Activated CD4-positive, alpha-beta T cell treated with anti-CD3 and anti-CD28 coated beads, Interleukin-2, amount 50 U/mL, for 48 hours (primary cell): ENCODE data around the gene PSMD11.
A peak's percentile ranks its signal among the peaks of the same experiment; 100 is the strongest.
"Not testable (repeated sequence)": the region's sequence is repeated elsewhere in the genome, so short reads cannot be mapped to it uniquely, and the experiment has no call there.

Experiments used
- DNase-seq, 2 experiments: peaks; one replicate each; pipeline ENCODE4 v3.0.0-alpha.2; 2020

Gene PSMD11

DNA sequence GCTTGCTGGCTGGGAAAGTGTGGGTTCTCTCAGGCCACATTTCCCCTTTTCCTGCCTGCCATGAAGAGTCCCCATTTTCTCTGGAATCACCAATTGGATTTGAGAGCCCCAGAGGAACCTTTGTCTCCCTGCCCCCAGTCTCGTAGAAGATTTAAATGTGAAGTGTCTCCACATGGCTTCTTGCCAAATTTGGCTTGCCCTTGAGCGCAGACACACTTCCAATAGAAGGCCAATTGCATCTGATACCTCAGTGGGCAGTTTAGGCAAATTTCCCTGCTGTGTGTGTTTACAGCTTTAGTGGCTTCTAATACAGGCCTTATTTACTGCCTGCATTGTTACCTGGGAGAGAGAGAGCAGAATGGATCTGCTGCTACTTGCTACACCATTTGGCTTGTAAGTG is 72.1 kb downstream of the PSMD11 start:
- no peak for DNase-seq

GRCh38 chr17:32516940-32517701 is 72.8 kb downstream of the PSMD11 start:
- no peak for DNase-seq

DNA sequence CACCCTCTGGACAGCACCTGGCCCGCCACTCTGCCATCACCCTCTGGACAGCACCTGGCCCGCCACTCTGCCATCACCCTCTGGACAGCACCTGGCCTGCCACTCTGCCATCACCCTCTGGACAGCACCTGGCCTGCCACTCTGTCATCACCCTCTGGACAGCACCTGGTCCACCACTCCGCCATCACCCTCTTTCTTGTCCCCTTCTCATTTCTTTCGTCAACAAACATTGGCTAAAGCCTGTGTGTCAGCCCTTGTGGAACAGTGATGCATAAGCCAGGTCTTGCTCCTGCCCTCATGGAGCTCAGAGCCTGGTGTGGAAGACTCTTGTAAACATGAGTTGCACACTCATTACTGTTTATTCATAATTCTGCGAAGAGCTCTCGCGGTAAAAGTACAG is 73.7 kb downstream of the PSMD11 start:
- no peak for DNase-seq

DNA sequence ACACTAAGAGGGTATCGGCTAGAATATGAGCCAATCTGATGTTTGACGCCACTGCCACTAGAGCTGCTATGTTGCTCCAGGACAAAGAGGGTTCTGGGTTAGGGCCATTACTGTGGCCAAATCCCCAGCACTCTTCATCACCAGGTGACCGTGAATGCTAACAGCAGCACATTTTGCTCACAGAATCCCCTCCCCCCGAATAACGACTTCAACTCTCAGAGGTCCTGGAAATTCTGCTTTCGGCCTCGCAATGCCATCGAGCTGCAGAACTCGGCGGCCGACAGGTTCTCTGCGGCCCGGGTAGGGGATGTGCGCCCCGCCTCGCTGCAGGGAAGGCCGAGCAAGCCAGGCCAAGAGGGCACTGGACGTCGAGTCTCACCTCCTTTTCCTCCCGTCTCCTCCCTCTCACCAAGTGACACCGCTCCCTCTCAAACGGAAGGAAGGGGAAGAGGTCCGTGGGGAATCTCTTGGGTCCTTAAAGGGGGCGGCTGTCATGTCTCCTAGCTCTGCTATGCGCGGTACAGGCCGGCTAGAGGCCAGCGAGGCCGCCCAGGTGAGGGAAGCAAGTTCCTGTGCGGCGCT is 74.4 kb downstream of the PSMD11 start:
- no peak for DNase-seq

DNA sequence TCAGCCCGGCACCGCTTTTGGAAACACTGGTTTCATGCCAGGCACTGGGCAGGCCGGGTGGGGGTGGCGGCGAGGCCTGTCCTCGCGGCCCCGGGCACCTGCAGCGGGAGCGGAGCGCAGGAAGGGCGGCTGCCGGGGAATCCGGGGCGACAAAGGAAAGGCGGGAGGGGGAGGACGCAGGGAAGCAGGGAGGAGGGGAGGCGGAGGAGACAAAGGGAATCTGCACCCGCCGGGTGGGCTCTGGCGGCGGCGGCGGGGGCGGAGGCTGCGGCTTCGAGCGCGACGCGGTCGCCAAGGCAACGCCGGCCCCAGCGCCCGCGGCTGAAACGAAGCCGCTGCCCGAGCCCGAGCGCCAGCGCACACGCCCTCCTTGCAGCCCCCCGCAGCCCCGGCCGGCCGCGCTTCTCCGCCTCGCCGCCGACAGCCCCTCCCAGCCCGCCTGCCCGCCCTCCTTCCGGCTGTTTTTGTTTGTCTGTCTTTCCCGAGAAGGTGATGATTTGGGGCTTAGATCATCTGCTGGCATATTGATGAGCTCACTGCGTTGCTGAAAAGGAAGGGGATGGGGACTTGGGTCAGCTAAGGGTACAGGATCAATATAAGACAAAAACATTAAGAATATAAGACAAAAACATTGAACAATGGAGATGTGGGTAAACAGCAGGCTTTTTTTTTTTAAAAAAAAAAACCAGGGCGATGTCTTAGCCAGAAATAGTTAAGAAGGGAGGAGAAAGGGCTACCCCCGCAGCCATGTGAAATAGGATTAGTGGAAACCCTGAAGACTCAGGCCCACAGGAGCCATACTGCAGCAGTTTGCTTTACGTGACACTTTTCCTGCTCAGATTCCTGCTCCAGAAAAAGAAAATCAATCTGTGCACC is 75.2 kb downstream of the PSMD11 start:
- DNase-seq: peak; percentile 75 to 78

DNA sequence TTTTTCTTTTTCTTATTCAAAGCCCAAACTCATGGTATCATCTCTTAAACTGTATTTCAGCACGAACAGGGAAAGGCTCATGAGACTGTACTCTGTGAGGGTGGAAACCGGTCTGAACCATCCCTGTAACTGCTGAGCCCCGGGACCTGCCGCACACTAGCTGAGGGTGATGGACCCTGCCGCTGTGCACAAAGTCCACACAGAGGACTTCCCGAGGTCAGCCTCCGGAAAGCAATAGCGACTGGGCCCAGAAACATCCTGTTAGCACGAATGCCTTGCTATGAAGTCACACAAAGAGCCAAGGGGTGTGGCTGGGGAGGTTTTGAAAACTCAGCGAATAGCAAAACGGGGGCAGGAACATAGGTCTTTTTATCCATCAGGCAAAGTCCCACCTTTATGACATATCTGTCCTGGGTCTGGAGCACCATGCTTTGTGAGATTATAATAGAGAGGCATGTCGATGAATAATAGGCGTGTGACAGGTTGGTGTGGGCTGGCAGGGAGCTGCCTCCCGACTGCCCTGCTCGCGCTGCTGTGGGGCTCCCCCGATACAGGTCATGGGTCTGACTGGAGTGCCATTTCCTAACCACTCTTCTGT is 75.9 kb downstream of the PSMD11 start:
- DNase-seq: peak; percentile 61 to 72

GRCh38 chr17:32520737-32521404 is 76.6 kb downstream of the PSMD11 start:
- no peak for DNase-seq

DNA sequence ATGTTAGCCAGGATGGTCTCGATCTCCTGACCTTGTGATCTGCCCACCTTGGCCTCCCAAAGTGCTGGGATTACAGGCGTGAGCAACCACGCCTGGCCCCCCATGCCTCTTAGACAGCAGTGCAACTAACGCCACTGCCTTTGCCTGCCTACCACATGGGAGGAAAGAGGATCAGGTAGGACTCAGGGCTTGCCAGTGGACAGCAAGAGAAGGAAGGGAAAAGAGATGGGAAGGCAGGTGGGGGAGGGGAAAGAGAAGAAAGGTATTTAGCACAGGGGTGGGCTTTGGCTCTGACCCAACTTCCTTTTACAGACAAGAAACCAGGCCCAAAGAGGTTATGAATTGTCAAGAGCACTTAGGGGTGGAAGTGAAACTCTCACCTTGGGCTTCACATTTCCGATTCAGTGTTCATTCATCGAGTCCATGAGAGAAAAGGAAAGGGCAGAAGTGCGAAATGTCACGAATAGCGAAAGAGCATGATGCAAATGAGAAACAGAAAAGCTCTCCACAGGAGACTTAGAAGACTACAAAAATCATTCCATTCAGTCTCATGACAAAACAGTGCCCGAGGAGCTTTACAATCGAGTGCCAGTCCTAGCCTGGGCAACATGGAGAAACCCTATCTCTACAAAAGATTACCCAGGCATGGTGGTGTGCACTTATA is 78.8 kb downstream of the PSMD11 start:
- DNase-seq: peak; percentile 52 to 69

DNA sequence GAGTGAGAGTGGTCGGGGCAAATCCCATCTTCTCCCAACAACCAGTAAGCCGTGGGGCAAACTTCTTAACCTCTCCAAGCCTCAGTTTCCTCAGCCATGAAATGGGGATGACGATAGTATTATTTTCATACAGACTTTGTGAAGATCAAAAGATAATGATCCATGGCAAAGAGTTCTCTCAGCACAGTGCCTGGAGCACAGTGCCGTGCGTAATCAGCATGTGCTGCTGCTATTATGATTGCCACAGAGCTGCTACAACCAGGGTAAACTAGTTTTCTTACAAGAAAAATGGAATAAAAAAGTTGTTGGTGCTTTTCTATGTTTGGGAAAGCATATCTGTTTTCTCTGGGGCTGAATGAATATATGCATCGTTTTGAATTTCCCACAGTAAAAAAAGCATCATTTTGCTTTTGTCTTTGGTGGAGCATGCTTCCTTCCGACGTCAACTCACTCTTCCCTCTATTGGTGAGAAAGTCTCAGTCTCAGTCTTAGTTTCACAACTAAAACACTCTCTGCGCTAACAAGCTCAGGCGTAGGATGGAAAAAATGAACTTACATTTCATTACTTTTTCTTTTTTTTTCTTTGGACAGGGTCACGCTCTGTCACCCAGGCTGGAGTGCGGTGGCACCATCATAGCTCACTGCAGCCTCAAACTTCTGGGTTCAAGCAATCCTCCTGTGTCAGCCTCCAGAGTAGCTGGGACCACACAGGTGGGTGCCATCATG is 79.7 kb downstream of the PSMD11 start:
- peak; percentile 48 to 60 for DNase-seq

DNA sequence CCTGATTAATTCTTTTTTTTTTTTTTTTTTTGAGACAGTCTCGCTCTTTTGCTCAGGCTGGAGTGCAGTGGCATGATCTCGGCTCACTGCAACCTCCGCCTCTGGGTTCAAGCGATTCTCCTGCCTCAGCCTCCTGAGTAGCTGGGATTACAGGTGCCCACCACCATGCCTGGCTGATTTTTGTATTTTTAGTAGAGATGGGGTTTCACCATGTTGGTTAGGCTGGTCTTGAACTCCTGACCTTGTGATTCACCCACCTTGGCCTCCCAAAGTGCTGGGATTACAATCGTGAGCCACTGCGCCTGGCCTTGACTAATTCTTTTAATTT is 80.2 kb downstream of the PSMD11 start:
- DNase-seq: not testable (repeated sequence)

GRCh38 chr17:32525122-32525521 is 80.8 kb downstream of the PSMD11 start:
- DNase-seq: no peak

DNA sequence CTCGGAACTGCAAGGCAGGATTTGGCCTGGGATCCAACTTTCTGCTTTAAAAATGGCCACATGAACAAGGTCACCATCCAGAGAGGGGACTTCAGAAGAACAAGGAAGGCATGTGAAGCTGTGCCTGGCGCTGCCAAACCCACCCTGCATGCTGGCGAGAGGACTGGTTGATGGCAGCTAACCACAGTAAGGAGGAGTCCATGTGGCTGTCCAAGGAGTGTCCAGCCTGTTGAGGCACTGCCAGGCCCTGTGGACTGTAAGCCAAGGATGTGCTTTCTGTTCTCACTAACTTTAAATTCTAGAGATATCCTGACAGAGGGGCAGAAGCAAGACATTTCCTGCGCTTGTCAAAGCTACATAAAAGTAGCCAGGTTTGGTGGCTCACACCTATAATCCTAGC is 82.8 kb downstream of the PSMD11 start:
- no peak for DNase-seq

- DNase-seq: no peak
These were observed 84.5 kb downstream of the PSMD11 start for GRCh38 chr17:32528825-32529224.

GRCh38 chr17:32529604-32530003 is 85.3 kb downstream of the PSMD11 start:
- DNase-seq: no peak
